Activated CD8-positive, alpha-beta memory T cell treated with anti-CD3 and anti-CD28 coated beads for 1 hour (primary cell): Measurements from ENCODE around the gene ANKRD50.

Experiments
- DNase-seq, 2 donors: peaks; one replicate each; pipeline ENCODE4 v3.0.0-alpha.2; 2020; ENCODE audit warnings: low read depth in 1 of 2; ENCODE audit errors: extremely low read depth in 1 of 2

ANKRD50 gene

DNA sequence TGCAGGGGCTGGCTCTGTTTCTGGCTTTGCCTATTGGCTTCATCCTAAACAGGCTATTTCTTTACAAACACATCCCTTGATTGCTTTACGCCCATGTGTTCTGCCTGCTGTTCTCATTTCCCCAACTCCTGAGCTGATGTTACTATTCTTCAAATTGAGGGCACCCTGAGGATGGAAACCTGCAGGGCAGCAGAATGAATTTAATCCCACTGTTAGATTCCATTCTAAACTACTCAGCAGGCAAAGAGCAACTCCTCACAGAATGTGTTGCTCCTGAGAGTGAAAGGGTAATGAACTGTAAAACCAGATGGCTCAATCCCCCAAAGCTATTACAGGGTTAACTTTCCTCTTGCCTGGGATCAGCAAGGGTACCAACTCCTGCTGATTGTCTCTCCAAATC is 75.7 kb downstream of the ANKRD50 start:
- DNase-seq: no peak

- DNase-seq: no peak
These were observed 77.2 kb downstream of the ANKRD50 start for GRCh38 chr4:124635331-124635730.

DNA sequence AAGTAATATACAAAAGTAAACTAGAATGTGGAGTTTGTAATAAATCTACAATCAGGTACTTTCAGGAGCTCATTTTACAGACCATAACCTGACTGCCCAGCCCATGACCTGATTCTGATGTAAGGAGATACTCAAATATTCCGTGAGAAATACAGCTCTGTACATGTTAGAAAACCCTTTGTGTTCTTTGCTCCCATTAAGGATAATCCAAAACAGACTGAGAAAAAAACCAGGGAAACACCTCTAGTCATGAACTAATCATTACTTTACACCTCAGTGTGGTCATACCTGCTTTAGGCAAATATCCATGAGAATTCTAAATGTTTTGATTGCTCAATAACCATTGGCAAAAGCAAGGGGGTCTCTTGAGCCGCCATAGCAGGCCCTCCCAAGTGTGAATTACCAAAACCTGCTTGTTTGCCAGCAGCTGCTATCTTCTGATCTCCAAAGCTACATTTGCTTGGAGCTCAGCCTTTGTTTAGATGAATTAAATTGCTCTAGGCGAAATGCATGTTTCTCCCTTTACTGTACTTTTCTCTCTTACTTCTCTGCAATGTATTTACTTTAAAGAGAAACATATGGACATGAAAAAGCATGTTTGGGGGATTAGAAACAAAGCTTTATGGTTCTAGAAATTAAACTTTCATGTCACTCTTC is 79.1 kb downstream of the ANKRD50 start:
- no peak for DNase-seq

DNA sequence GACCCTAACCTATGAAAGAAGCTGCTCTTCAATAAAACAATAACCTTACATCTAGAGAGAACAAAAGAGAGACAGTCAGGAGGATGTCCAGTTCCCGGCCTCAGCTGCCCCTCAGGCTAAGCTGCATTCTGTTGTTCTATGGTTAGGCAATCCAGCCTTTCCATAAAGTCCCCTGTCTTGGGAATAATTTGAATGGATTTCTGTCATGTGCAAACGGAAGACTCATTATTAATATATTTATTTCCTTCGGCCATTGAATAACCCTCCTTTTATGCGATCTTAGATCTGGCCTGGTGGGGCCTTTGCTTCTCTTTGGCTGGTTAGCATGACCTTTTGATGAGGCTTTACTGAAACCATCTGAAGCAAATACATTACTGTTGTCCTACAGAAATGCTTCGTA is 80.1 kb downstream of the ANKRD50 start:
- no peak for DNase-seq

DNA sequence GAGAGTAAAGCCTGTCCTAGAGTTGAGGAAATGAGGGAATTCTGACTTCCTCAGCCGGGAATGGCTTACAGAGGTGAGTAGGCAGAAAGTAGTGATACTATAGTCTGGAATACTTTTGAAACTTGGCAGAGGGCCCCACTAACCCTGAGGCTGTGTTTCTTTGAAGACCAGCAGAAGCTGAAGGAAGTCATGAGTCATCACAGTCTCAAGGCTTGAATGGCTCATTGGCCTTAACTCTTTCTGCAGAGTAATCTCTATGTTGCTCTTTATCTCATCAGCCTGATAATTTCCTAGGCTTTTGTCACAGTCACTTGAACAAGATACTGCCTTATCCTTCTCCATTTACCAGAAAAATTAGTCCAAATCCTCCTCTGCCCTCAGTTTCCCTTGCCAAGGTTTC is 80.8 kb downstream of the ANKRD50 start:
- no peak for DNase-seq

DNA sequence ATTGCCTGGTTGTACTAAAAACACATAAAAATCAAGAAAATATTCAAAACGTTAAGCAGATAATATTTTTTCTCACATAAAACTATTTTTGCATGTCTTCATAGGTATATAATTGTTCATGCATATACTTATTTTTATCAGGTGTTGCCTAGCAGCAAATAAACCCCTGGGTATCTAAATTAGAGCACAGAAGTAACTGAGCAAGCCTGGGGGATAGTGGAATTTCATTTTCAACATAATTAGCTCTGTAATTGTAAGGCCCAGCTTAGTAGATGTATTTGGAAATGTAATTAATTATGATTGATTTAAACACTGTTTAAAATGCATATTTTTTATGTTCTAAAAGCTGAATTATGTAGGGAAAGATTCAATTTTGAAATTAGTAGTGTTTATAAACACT is 82.9 kb downstream of the ANKRD50 start:
- no peak for DNase-seq
